T-helper 9 cell (primary cell): ENCODE data around the gene PARP3.
"Not testable (repeated sequence)": the region's sequence is repeated elsewhere in the genome, so short reads cannot be mapped to it uniquely, and the experiment has no call there.

Experiments
- DNase-seq: peaks from one replicate; pipeline ENCODE4 v3.0.0-alpha.2; 2020
- total RNA-seq, 2 donors: gene quantifications; one replicate each; lab custom pipeline; 2026; lab: John Stamatoyannopoulos, UW

Gene PARP3
- 7.8 to 9.7 reads per million in 2 donors for total RNA-seq

GRCh38 chr3:51941798-51942602 lies at the start of gene PARP3, which contains the start of gene RRP9:
PARP3 (plus strand) TSS chr3:51942363; CDS start chr3:51943356, 993 bp downstream.
RRP9 (minus strand) TSS chr3:51941904; CDS start chr3:51941867, 37 bp downstream.
- DNase-seq, result peak; percentile 98

- DNase-seq, result no peak
Measured at GRCh38 chr3:51894391-51894790, 47.8 kb upstream of the PARP3 start.

- no peak for DNase-seq
Measured at GRCh38 chr3:51894939-51895338, 47.2 kb upstream of the PARP3 start.

GRCh38 chr3:51896607-51897305 lies 45.4 kb upstream of the PARP3 start:
- no peak for DNase-seq

GRCh38 chr3:51897391-51897790 lies 44.8 kb upstream of the PARP3 start:
- no peak for DNase-seq

- not testable (repeated sequence) for DNase-seq
Measured at GRCh38 chr3:51900043-51900442, 42.1 kb upstream of the PARP3 start.

GRCh38 chr3:51902361-51902760 lies 39.8 kb upstream of the PARP3 start:
- not testable (repeated sequence) for DNase-seq

GRCh38 chr3:51904034-51904823 lies 37.9 kb upstream of the PARP3 start:
- no peak for DNase-seq

- no peak for DNase-seq
Measured at GRCh38 chr3:51908026-51908425, 34.1 kb upstream of the PARP3 start.

GRCh38 chr3:51916418-51916817 lies 25.7 kb upstream of the PARP3 start:
- no peak for DNase-seq

GRCh38 chr3:51921081-51921578 lies 21.0 kb upstream of the PARP3 start:
- DNase-seq, result no peak

- no peak for DNase-seq
Measured at GRCh38 chr3:51927061-51927977, 14.8 kb upstream of the PARP3 start.

GRCh38 chr3:51928438-51928837 lies 13.7 kb upstream of the PARP3 start:
- DNase-seq, result no peak

GRCh38 chr3:51928981-51929380 lies 13.2 kb upstream of the PARP3 start:
- not testable (repeated sequence) for DNase-seq

- DNase-seq, result no peak
Measured at GRCh38 chr3:51929420-51930003, 12.7 kb upstream of the PARP3 start.

- no peak for DNase-seq
Measured at GRCh38 chr3:51930439-51930838, 11.7 kb upstream of the PARP3 start.

- DNase-seq, result no peak
Measured at GRCh38 chr3:51931756-51932155, 10.4 kb upstream of the PARP3 start.

- DNase-seq, result no peak
Measured at GRCh38 chr3:51932471-51933370, 9.4 kb upstream of the PARP3 start.

- DNase-seq, result no peak
Measured at GRCh38 chr3:51933471-51934138, 8.6 kb upstream of the PARP3 start.
